Subcutaneous preadipocyte (primary cell): ENCODE results near the gene TRMT5. TPM values are rescaled to one million over a fixed set of nuclear protein-coding genes. Genes with fewer than 3 reads are reported as not detected.

Experiments
- small RNA-seq: library from RNA; depleted of rRNA; stranded (forward); fragments of <200 nt; gene quantifications from one replicate; pipeline ENCODE3, GENCODE V24; 2012
- total RNA-seq: library from RNA; depleted of rRNA; stranded (reverse); fragments of >200 nt; gene quantifications from 2 replicates; pipeline ENCODE4 v1.2.3, GENCODE V29; 2012

TRMT5 gene, protein sequence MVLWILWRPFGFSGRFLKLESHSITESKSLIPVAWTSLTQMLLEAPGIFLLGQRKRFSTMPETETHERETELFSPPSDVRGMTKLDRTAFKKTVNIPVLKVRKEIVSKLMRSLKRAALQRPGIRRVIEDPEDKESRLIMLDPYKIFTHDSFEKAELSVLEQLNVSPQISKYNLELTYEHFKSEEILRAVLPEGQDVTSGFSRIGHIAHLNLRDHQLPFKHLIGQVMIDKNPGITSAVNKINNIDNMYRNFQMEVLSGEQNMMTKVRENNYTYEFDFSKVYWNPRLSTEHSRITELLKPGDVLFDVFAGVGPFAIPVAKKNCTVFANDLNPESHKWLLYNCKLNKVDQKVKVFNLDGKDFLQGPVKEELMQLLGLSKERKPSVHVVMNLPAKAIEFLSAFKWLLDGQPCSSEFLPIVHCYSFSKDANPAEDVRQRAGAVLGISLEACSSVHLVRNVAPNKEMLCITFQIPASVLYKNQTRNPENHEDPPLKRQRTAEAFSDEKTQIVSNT
- total RNA-seq: 13.6 and 15.4 TPM in 2 replicates

GRCh38 chr14:60980811-60981632 lies at the start of gene TRMT5, which contains the start of gene SLC38A6:
Gene TRMT5 (minus strand): TSS chr14:60981079. CDS start chr14:60980973, 106 bp downstream.
Gene SLC38A6 (plus strand): TSS chr14:60981245. CDS start chr14:60981278, 33 bp downstream.

Small RNA genes lying within 50 kb of the gene (small RNA-seq; reads per million reads assigned to genes)
- not detected for gene RNU6-398P

Other genes with a start within 250 kb of the TRMT5 start
- gene MNAT1, start 246.3 kb downstream of the TRMT5 start, total RNA-seq: 38.9 and 53.4 TPM in 2 replicates
- 54.0 and 62.6 TPM in 2 replicates for gene SLC38A6, start 166 bp upstream of the TRMT5 start, total RNA-seq